Heart left ventricle (tissue), 16 donors: ENCODE data around the gene ZNF148. TPM values are rescaled to one million over a fixed set of nuclear protein-coding genes. Genes with fewer than 3 reads are reported as not detected.

Source experiments
- ATAC-seq, 4 donors: fragments of 200-7000 bp; cut with Tn5 transposase; one replicate each; pipeline ENCODE4 v1.9.1; 2020 to 2022; ENCODE audit warnings: moderate library complexity in 4 of 4, mild to moderate bottlenecking in 3 of 4, moderate number of reproducible peaks in 1 of 4
- DNase-seq, 5 donors: peaks; one replicate each; pipeline ENCODE4 v3.0.0-alpha.2; 2020
- H3K27ac ChIP-seq, 12 donors: fragments of 200-600 bp; sonication (generic) in 4 of 12; one replicate each; pipeline versions ENCODE4 v1.5.0 to v1.8.0; 2016 to 2022; ENCODE audit warnings: mild to moderate bottlenecking in 2 of 12
- H3K27me3 ChIP-seq, 9 donors: fragments of 200-600 bp; sonication (generic) in 2 of 9; one replicate each; pipeline versions ENCODE4 v1.5.1 to v1.8.0; 2016 to 2022; ENCODE audit warnings: mild to moderate bottlenecking in 3 of 9
- H3K36me3 ChIP-seq, 9 donors: fragments of 200-600 bp; sonication (generic) in 2 of 9; one replicate each; pipeline versions ENCODE4 v1.5.0 to v1.8.0; 2018 to 2022; ENCODE audit warnings: mild to moderate bottlenecking in 2 of 9
- H3K4me1 ChIP-seq, 12 donors: fragments of 200-600 bp; sonication (generic) in 4 of 12; one replicate each; pipeline versions ENCODE4 v1.5.0 to v1.8.0; 2016 to 2022; ENCODE audit warnings: mild to moderate bottlenecking in 3 of 12
- H3K4me3 ChIP-seq, 12 donors: fragments of 200-600 bp; sonication (generic) in 4 of 12; one replicate each; pipeline versions ENCODE4 v1.5.0 to v1.8.0; 2017 to 2022; ENCODE audit warnings: mild to moderate bottlenecking in 9 of 12, moderate library complexity in 4 of 12
- H3K9me3 ChIP-seq, 12 donors: fragments of 200-600 bp; sonication (generic) in 4 of 12; one replicate each; pipeline versions ENCODE4 v1.5.0 to v1.8.0; 2016 to 2022; ENCODE audit warnings: mild to moderate bottlenecking in 1 of 12
- POLR2A ChIP-seq, 2 donors: fragments of 450-650 bp; IDR thresholded peaks; one replicate each; pipeline ENCODE4 v1.6.1; 2017; ENCODE audit warnings: antibody characterized with exemption in 2 of 2, mild to moderate bottlenecking in 2 of 2, moderate library complexity in 2 of 2
- WGBS, 4 donors: extraction: QIAGEN DNeasy Blood & Tissue Kit in 2 of 4; methylation state at CpG; one replicate each; pipeline versions ENCODE4 v1.1.5 to v1.1.7; 2013 to 2018; 5-methylcytosine and 5-hydroxymethylcytosine counted together
- intact Hi-C, 10 donors: fragments of 100-400 bp; cut with DNase I; formaldehyde crosslinking; loops; one replicate each; pipeline versions ENCODE4 v1.11.1 to v1.14.2; 2022
- polyA plus RNA-seq, 2 donors: library from polyadenylated mRNA; stranded (reverse); fragments of 200-250 nt; gene quantifications; one replicate each; pipeline ENCODE4 v1.2.3, GENCODE V29; 2013
- total RNA-seq, 9 donors: library from RNA; depleted of rRNA in 2 of 9; stranded (reverse); fragments of >200 nt in 2 of 9; fragmentation: NEBNext Ultra II Directional in 3 of 9; extraction: Animal tissue kit (Norgen Biotek cat#: 25700) in 3 of 9; gene quantifications; one replicate each; pipeline versions ENCODE4 v1.1.0 to v1.2.4, GENCODE V29; 2016 to 2023
- TF ChIP-seq, protein P1 (sequence below), 12 donors: fragments of 200-600 bp; sonication (generic) in 4 of 12; IDR thresholded peaks; one replicate each; pipeline versions ENCODE4 v1.5.0 to v1.8.0; 2018 to 2022; ENCODE audit warnings: antibody characterized with exemption in 12 of 12, mild to moderate bottlenecking in 5 of 12
- donor health status: ischemic (EF 13 %, LVEDD 7.1; RV severe dilation, severe dysfunction).
- donor health status: healthy with polysubstance abuse.
- donor health status: DM: no; HTN: yes; CAD: no.
- donor health status: DM: no; HTN: no; CAD: no.
- donor health status: ischemic (EF 25% LVEDD 6.9; RV normal size, moderate dysfunction).
- donor health status: ischemic (EF 25% LVEDD 5.7; RV mildly dilated, moderate dysfunction).
- donor health status: healthy.
- donor health status: DM: yes; HTN: yes; CAD: no.
- donor health status: ischemic (EF 35%, LVEDD 5.7; RV mildly dilated, moderate dysfunction).
- donor health status: nonischemic (EF 11% LVEDD 7.7; RV severe dilation, severe dysfunction).
- donor health status: DM: yes; HTN: yes; CAD: no.
- donor health status: PGD.
- donor health status: ischemic (EF 29% LVEDD 5.4; RV normal size, mild dysfunction).
- donor health status: nonischemic (EF 23%, LVEDD 6.1; RV moderate dilation, normal function).

The ZNF148 gene
- total and polyA plus RNA-seq, 11 donors: 4.5 to 62.4 (median 39.0) TPM

DNA sequence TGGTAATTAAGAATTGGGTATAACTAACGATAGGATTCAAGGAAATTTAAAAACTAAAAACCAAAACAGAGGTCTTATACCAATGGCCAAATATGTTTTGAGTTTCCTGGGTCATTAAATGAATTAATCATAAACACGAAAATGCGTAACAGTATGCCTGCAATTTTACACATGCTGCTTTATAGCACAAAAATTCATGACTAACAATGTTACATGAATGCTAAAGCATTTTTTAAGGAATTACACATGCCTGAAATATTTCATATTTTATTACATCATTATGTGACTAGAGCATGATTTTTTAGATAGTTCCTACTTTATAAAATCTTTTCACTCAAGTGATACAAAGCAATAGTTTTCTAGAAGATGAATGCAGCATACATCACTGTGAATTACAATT is 74.7 kb downstream of the ZNF148 start:
- Histone ChIP-seq H3K4me3 (no peak overlapping the region), H3K36me3 (peaks cover 0 to 8% (median 0%) of the 10 kb centered on the region in 9 donors), H3K27me3 (no peaks in the 10 kb centered on the region), H3K4me1 (peaks cover 0 to 26% (median 5%) of the 10 kb centered on the region in 12 donors), H3K9me3 (no peaks in the 10 kb centered on the region), H3K27ac (no peak overlapping the region)
- intact Hi-C loops: no loop called here
- ATAC-seq (no peak), DNase-seq (no peak)
- TF ChIP-seq, protein P1, sequence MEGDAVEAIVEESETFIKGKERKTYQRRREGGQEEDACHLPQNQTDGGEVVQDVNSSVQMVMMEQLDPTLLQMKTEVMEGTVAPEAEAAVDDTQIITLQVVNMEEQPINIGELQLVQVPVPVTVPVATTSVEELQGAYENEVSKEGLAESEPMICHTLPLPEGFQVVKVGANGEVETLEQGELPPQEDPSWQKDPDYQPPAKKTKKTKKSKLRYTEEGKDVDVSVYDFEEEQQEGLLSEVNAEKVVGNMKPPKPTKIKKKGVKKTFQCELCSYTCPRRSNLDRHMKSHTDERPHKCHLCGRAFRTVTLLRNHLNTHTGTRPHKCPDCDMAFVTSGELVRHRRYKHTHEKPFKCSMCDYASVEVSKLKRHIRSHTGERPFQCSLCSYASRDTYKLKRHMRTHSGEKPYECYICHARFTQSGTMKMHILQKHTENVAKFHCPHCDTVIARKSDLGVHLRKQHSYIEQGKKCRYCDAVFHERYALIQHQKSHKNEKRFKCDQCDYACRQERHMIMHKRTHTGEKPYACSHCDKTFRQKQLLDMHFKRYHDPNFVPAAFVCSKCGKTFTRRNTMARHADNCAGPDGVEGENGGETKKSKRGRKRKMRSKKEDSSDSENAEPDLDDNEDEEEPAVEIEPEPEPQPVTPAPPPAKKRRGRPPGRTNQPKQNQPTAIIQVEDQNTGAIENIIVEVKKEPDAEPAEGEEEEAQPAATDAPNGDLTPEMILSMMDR (IDR thresholded peaks at IDR 0.05): no peak
- no peak for TF ChIP-seq POLR2A (IDR thresholded peaks at IDR 0.05)
- 81 to 95% (median 93%) methylated on average over 3 of the region's 3 CpGs for WGBS, 4 donors

DNA sequence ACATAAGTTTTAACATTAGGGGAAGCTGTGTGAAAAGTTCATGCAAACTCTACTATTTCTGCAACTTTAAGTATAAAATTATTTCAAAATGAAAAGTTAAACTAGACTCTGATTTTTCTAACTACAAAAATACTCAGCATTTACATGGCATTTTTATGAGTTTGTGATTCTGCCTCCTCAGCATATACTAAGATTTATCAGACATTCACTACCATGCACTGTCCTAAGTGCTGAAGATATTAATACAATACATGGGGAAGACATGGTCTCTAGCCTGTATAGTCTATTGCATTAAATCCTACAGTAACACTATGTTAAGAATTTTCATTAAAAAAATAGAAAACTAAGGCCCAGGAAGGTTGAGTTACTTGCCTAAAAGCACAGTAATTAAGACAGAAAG is 80.7 kb downstream of the ZNF148 start:
- Histone ChIP-seq H3K36me3 (peaks cover 0 to 5% (median 0%) of the 10 kb centered on the region in 9 donors), H3K27me3 (no peaks in the 10 kb centered on the region), H3K4me1 (peaks cover 0 to 21% (median 7%) of the 10 kb centered on the region in 12 donors), H3K27ac (no peak overlapping the region), H3K4me3 (no peak overlapping the region), H3K9me3 (no peaks in the 10 kb centered on the region)
- intact Hi-C loops: no loop called here
- DNase-seq (no peak), ATAC-seq (no peak)
- no peak for TF ChIP-seq POLR2A (IDR thresholded peaks at IDR 0.05)
- TF ChIP-seq, protein P1 (IDR thresholded peaks at IDR 0.05): no peak

DNA sequence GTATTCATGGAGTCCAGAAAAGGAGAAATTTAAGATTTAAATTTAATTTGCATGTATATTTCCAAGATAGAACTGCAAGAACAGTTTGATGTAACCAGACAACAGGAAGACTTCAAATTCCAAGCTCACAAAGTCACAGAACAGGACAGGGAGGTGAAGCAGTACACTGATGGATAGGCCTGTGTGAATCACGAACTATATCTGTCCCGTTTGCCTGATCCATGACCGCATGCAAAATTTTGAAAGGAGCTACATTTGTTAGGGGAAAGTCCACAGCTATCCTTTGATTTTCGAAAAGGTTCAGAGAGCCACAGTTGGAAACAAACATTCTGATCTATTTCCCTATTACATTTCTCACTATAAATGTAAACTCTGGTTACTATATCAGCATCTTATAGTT is 83.1 kb downstream of the ZNF148 start:
- intact Hi-C loops: no loop called here
- WGBS, 4 donors: 86 to 94% (median 88%) methylated on average over 4 of the region's 4 CpGs
- peak in 1 of 4 donors; percentile 54 for ATAC-seq

DNA sequence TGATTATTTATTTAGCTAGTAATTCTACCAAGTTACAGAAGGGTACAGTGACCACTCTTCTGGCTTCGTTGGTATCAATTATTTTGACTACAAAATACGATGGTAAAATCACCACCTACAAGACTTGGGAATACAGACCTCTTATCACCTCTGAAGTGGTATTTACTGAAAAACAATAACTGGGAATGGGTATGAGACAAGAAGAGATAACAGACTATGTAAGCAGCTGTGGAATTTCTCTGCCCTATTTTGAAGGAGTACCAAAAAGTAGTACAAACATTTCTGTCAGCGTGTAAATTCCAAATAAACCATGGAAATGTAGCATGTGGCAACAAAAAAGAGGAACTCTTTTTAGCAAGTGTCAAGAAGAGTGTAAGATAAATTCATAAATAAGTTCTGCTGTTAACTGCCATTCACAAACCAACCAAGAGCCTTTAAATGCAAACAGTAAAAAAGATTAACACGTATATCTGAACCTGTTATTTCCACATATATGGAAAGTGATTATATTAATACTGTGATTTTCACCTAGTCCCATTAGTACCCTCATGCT is 85.6 kb downstream of the ZNF148 start:
- peaks cover 0 to 20% (median 6%) of the 10 kb centered on the region in 12 donors for H3K4me1 ChIP-seq
- no peak overlapping the region for H3K27ac ChIP-seq
- TF ChIP-seq, protein P1 (IDR thresholded peaks at IDR 0.05): no peak
- no peak for TF ChIP-seq POLR2A (IDR thresholded peaks at IDR 0.05)
- no peak for DNase-seq
- H3K27me3 ChIP-seq: no peaks in the 10 kb centered on the region
- ATAC-seq: no peak
- peaks cover 0 to 28% (median 10%) of the 10 kb centered on the region in 9 donors for H3K36me3 ChIP-seq
- intact Hi-C loops: loop anchor here in 1 of 10 donors (10.0 kb wide), 1 partner anchor 85 kb away; the partner anchor contains the start of gene ZNF148
- no peaks in the 10 kb centered on the region for H3K9me3 ChIP-seq
- no peak overlapping the region for H3K4me3 ChIP-seq
- WGBS, 4 donors: 79 to 86% (median 81%) methylated on average over 4 of the region's 4 CpGs

More for the DNA sequence above, 83.1 kb downstream of the ZNF148 start:
- DNase-seq: no peak
- TF ChIP-seq, protein P1 (IDR thresholded peaks at IDR 0.05): no peak
- no peak for TF ChIP-seq POLR2A (IDR thresholded peaks at IDR 0.05)
- no peak overlapping the region for H3K4me3 ChIP-seq
- H3K36me3 ChIP-seq: peaks cover 0 to 17% (median 9%) of the 10 kb centered on the region in 9 donors
- H3K9me3 ChIP-seq: no peaks in the 10 kb centered on the region
- no peak overlapping the region for H3K27ac ChIP-seq
- no peaks in the 10 kb centered on the region for H3K27me3 ChIP-seq
- peaks cover 0 to 23% (median 9%) of the 10 kb centered on the region in 12 donors for H3K4me1 ChIP-seq
